ENCODE results near the gene WDR46. TPM values are rescaled to one million over a fixed set of nuclear protein-coding genes. Genes with fewer than 3 reads are reported as not detected.

The WDR46 gene
- total and polyA plus RNA-seq, 2 of the 13 experiments (the other 11 are each of a cell fraction or from before 2014, with no cell fraction given) = 47.4 to 105 TPM

- TF ChIP-seq, protein P1, sequence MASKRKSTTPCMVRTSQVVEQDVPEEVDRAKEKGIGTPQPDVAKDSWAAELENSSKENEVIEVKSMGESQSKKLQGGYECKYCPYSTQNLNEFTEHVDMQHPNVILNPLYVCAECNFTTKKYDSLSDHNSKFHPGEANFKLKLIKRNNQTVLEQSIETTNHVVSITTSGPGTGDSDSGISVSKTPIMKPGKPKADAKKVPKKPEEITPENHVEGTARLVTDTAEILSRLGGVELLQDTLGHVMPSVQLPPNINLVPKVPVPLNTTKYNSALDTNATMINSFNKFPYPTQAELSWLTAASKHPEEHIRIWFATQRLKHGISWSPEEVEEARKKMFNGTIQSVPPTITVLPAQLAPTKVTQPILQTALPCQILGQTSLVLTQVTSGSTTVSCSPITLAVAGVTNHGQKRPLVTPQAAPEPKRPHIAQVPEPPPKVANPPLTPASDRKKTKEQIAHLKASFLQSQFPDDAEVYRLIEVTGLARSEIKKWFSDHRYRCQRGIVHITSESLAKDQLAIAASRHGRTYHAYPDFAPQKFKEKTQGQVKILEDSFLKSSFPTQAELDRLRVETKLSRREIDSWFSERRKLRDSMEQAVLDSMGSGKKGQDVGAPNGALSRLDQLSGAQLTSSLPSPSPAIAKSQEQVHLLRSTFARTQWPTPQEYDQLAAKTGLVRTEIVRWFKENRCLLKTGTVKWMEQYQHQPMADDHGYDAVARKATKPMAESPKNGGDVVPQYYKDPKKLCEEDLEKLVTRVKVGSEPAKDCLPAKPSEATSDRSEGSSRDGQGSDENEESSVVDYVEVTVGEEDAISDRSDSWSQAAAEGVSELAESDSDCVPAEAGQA (IDR thresholded peaks at IDR 0.05; ENCODE audit: low read depth) = no peak
- TF ChIP-seq, protein P1 (CRISPR knock-in tag; IDR thresholded peaks at IDR 0.05; ENCODE audit: borderline replicate concordance) = no peak
- TF ChIP-seq TAF1 (CRISPR knock-in tag; IDR thresholded peaks at IDR 0.05) (no peak), ZNF484 (CRISPR knock-in tag; IDR thresholded peaks at IDR 0.05; ENCODE audit: borderline replicate concordance, low read depth) (no peak), NCOA1 (CRISPR knock-in tag; IDR thresholded peaks at IDR 0.05) (no peak), ATF7 (IDR thresholded peaks at IDR 0.05) (no peak), ATF7 (CRISPR knock-in tag; IDR thresholded peaks at IDR 0.05) (peak; percentile 48; the same call in 1 of the 2 replicates), ZNF687 (CRISPR knock-in tag; IDR thresholded peaks at IDR 0.05) (peak; percentile 59), MTA1 (CRISPR knock-in tag; IDR thresholded peaks at IDR 0.05; ENCODE audit: borderline replicate concordance) (0 out of 2 replicates have a peak, but pooled peaks have one; percentile 11), ZNF451 (CRISPR knock-in tag; IDR thresholded peaks at IDR 0.05) (0 out of 2 replicates have a peak, but pooled peaks have one; percentile 26), PHF20 (CRISPR knock-in tag; IDR thresholded peaks at IDR 0.05) (no peak), EEA1 (CRISPR knock-in tag; IDR thresholded peaks at IDR 0.05; ENCODE audit: borderline replicate concordance) (no peak), KDM1A (CRISPR knock-in tag; IDR thresholded peaks at IDR 0.05) (0 out of 2 replicates have a peak, but pooled peaks have one; percentile 25), STAT5B (CRISPR knock-in tag; IDR thresholded peaks at IDR 0.05) (no peak), SMARCE1 (IDR thresholded peaks at IDR 0.05; ENCODE audit: borderline replicate concordance) (no peak), RBFOX2 (IDR thresholded peaks at IDR 0.05; ENCODE audit: low read depth, low read length) (0 out of 2 replicates have a peak, but pooled peaks have one; percentile 21), ZFP36 (IDR thresholded peaks at IDR 0.05; ENCODE audit: borderline replicate concordance, low read depth, low read length, partially characterized antibody) (peak; percentile 60), ZBTB38 (CRISPR knock-in tag; IDR thresholded peaks at IDR 0.05) (peak; percentile 74), ZNF253 (CRISPR knock-in tag; IDR thresholded peaks at IDR 0.05; ENCODE audit: borderline replicate concordance) (0 out of 2 replicates have a peak, but pooled peaks have one; percentile 29), KDM5B (CRISPR knock-in tag; IDR thresholded peaks at IDR 0.05; ENCODE audit: borderline replicate concordance) (peak; percentile 76; the same call in 1 of the 2 replicates), RCOR2 (CRISPR knock-in tag; IDR thresholded peaks at IDR 0.05) (peak; percentile 37; the same call in 1 of the 2 replicates), ZNF569 (CRISPR knock-in tag; IDR thresholded peaks at IDR 0.05; ENCODE audit: borderline replicate concordance) (no peak)
These were observed 7.9 kb upstream of the WDR46 start (continued) for GRCh38 chr6:33296797-33297405.
